ENCODE measurements around the gene MRPL23.
A peak's percentile ranks its signal among the peaks of the same experiment; 100 is the strongest.
"Not testable (repeated sequence)": the region's sequence is repeated elsewhere in the genome, so short reads cannot be mapped to it uniquely, and the experiment has no call there.

The MRPL23 gene

DNA sequence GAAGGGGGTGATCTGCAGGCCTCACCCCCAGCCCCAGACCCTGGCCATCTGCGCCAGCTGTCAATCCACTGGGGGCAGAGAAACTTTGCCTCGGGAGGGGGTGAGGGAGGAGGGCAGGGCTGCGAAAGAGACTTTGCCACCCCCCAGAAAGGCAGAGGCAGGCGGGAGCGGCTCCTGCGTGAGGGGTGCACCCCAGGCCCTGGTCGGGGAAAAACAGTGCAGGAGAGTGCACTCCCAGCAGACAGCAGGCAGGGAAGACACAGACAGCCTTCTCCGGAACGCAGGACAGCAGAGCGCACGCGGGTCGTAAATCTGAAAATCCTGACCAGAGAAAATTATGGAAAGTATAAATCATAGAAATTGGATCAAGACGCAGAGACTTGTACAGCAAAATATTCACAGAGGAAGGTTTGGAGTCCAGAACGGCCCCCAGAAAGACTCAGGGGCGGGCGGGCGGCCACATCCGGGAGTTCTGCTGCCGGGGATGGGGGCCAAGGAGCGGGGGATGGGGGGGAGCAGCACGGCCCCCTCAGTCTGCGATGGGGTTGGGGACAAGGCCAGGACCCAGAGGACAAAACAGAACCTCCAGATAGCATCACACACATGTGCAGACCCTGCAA is 8.0 kb upstream of the MRPL23 start:
- H3K27ac ChIP-seq (ENCODE audit: poor library complexity, severe bottlenecking), result no peak overlapping the region
- TF ChIP-seq, protein P1, sequence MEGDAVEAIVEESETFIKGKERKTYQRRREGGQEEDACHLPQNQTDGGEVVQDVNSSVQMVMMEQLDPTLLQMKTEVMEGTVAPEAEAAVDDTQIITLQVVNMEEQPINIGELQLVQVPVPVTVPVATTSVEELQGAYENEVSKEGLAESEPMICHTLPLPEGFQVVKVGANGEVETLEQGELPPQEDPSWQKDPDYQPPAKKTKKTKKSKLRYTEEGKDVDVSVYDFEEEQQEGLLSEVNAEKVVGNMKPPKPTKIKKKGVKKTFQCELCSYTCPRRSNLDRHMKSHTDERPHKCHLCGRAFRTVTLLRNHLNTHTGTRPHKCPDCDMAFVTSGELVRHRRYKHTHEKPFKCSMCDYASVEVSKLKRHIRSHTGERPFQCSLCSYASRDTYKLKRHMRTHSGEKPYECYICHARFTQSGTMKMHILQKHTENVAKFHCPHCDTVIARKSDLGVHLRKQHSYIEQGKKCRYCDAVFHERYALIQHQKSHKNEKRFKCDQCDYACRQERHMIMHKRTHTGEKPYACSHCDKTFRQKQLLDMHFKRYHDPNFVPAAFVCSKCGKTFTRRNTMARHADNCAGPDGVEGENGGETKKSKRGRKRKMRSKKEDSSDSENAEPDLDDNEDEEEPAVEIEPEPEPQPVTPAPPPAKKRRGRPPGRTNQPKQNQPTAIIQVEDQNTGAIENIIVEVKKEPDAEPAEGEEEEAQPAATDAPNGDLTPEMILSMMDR (IDR thresholded peaks at IDR 0.05; ENCODE audit: poor library complexity, severe bottlenecking), result no peak
- H3K27me3 ChIP-seq (ENCODE audit: insufficient read depth, poor library complexity, severe bottlenecking), result no peaks in the 10 kb centered on the region
- DNase-seq (ENCODE audit: low spot score), result peak; percentile 29
- peaks cover 7% of the 10 kb centered on the region for H3K4me1 ChIP-seq (ENCODE audit: insufficient read depth, poor library complexity, severe bottlenecking)
- no peaks in the 10 kb centered on the region for H3K36me3 ChIP-seq (ENCODE audit: low read depth)
- no peak overlapping the region for H3K4me3 ChIP-seq (ENCODE audit: severe bottlenecking)
- peak; percentile 11; the same call in 1 of the 3 replicates for ATAC-seq (ENCODE audit: low read depth)
- H3K9me3 ChIP-seq (ENCODE audit: severe bottlenecking), result no peaks in the 10 kb centered on the region

- H3K9me3 ChIP-seq (ENCODE audit: severe bottlenecking); ATAC-seq (ENCODE audit: low read depth); H3K27me3 ChIP-seq (ENCODE audit: insufficient read depth, poor library complexity, severe bottlenecking); H3K36me3 ChIP-seq (ENCODE audit: low read depth); H3K4me3 ChIP-seq (ENCODE audit: severe bottlenecking); H3K4me1 ChIP-seq (ENCODE audit: insufficient read depth, poor library complexity, severe bottlenecking); H3K27ac ChIP-seq (ENCODE audit: poor library complexity, severe bottlenecking): not testable (repeated sequence)
- peak; percentile 47 for DNase-seq (ENCODE audit: low spot score)
These were observed 7.3 kb upstream of the MRPL23 start for GRCh38 chr11:1939788-1940187.

DNA sequence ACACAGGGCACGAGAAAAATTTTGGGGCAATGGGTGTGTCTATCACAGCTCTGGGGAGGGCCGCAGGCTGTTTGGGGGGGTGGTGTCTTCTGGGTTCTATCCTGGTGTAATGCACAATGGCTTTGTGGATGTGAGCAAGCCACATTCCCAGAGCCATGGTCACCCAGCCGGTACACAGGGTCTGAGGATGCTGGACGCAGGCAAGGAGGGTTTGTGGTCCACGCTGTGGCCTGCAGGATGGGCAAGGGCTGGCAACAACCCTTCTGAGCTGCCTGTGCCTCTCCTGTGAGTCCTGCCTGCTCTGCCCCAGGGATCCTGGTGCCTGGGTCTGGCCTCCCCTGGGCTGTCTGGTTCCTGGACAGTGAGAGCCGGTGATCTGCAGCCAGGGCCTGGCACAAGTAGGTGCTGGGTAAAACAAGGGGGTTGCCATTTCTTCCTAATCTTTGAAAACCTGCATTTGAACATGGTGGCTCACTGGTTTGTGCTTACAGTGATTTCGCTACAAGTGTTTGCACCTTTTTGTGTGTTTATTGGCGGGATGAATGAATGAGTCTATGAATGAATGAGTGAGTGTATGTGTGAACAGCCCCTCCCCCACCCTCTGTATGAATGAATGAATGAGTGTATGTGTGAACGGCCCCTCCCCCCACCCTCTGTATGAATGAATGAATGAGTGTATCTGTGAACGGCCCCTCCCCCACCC is 4.4 kb upstream of the MRPL23 start:
- peaks cover 9% of the 10 kb centered on the region for H3K4me1 ChIP-seq (ENCODE audit: insufficient read depth, poor library complexity, severe bottlenecking)
- ATAC-seq (ENCODE audit: low read depth), result no peak
- TF ChIP-seq, protein P1 (IDR thresholded peaks at IDR 0.05; ENCODE audit: poor library complexity, severe bottlenecking), result no peak
- no peaks in the 10 kb centered on the region for H3K36me3 ChIP-seq (ENCODE audit: low read depth)
- peak; percentile 47 for DNase-seq (ENCODE audit: low spot score)
- no peaks in the 10 kb centered on the region for H3K9me3 ChIP-seq (ENCODE audit: severe bottlenecking)
- H3K27ac ChIP-seq (ENCODE audit: poor library complexity, severe bottlenecking), result no peak overlapping the region
- no peak overlapping the region for H3K4me3 ChIP-seq (ENCODE audit: severe bottlenecking)
- no peaks in the 10 kb centered on the region for H3K27me3 ChIP-seq (ENCODE audit: insufficient read depth, poor library complexity, severe bottlenecking)

DNA sequence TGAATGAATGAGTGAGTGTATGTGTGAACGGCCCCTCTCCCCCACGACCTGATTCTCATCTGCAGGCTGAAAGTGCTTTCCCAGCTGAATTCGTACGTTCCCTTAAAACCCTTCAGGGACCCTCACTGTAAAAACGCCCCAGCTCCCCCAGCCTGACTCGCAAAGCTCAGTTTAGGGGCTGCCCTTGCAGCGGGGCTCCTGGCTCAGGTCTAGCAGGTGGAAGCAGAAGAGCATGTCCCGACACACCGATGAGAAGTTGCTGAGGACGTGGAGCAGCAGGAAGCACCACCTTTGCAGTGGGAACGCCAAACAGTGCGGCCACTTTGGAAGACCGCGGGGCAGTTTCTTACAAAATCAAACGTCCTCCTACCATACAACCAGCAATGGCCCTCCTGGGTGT is 3.6 kb upstream of the MRPL23 start:
- H3K9me3 ChIP-seq (ENCODE audit: severe bottlenecking), result no peaks in the 10 kb centered on the region
- DNase-seq (ENCODE audit: low spot score), result peak; percentile 38
- H3K4me3 ChIP-seq (ENCODE audit: severe bottlenecking), result peak overlapping the region; percentile 15
- H3K27ac ChIP-seq (ENCODE audit: poor library complexity, severe bottlenecking), result peak overlapping the region; percentile 69
- TF ChIP-seq, protein P1 (IDR thresholded peaks at IDR 0.05; ENCODE audit: poor library complexity, severe bottlenecking), result no peak
- H3K4me1 ChIP-seq (ENCODE audit: insufficient read depth, poor library complexity, severe bottlenecking), result peaks cover 9% of the 10 kb centered on the region
- no peaks in the 10 kb centered on the region for H3K27me3 ChIP-seq (ENCODE audit: insufficient read depth, poor library complexity, severe bottlenecking)
- peak; percentile 55 for ATAC-seq (ENCODE audit: low read depth)
- H3K36me3 ChIP-seq (ENCODE audit: low read depth), result no peaks in the 10 kb centered on the region

- ATAC-seq (ENCODE audit: low read depth), result peak; percentile 67
- no peaks in the 10 kb centered on the region for H3K36me3 ChIP-seq (ENCODE audit: low read depth)
- TF ChIP-seq, protein P1 (IDR thresholded peaks at IDR 0.05; ENCODE audit: poor library complexity, severe bottlenecking), result no peak
- no peaks in the 10 kb centered on the region for H3K27me3 ChIP-seq (ENCODE audit: insufficient read depth, poor library complexity, severe bottlenecking)
- peak; percentile 54 for DNase-seq (ENCODE audit: low spot score)
- H3K9me3 ChIP-seq (ENCODE audit: severe bottlenecking), result no peaks in the 10 kb centered on the region
- H3K4me1 ChIP-seq (ENCODE audit: insufficient read depth, poor library complexity, severe bottlenecking), result peaks cover 9% of the 10 kb centered on the region
- H3K4me3 ChIP-seq (ENCODE audit: severe bottlenecking), result peak overlapping the region; percentile 15
- H3K27ac ChIP-seq (ENCODE audit: poor library complexity, severe bottlenecking), result peak overlapping the region; percentile 69
These were observed 3.2 kb upstream of the MRPL23 start for GRCh38 chr11:1943977-1944376.
